Measurements from ENCODE around the gene PDIA5.

The PDIA5 gene

GRCh38 chr3:123054931-123055330, 11.9 kb upstream of the PDIA5 start:
- Histone ChIP-seq H3K4me3 (ENCODE audit: low read length) (no peak overlapping the region), H3K27ac (ENCODE audit: low read depth, low read length) (no peak overlapping the region), H3K4me2 (ENCODE audit: low read length) (no peak overlapping the region), H3K9me2 (replicated peaks; ENCODE audit: control insufficient read depth, low read length) (no peaks in the 10 kb centered on the region), H3F3A (ENCODE audit: control insufficient read depth, insufficient read depth) (no peaks in the 10 kb centered on the region), H3K79me2 (ENCODE audit: control insufficient read depth, low read length) (no peaks in the 10 kb centered on the region), H3K36me3 (ENCODE audit: control insufficient read depth, low read length) (no peaks in the 10 kb centered on the region), H4K20me1 (ENCODE audit: control insufficient read depth, insufficient read depth, low read depth, low read length) (no peaks in the 10 kb centered on the region), H3K27me3 (ENCODE audit: control insufficient read depth, low read length) (peaks cover 19% of the 10 kb centered on the region), H3K9me3 (ENCODE audit: control insufficient read depth, insufficient read depth, low read length) (no peaks in the 10 kb centered on the region), H3K4me1 (ENCODE audit: control insufficient read depth, low read length) (no peaks in the 10 kb centered on the region)
- TF ChIP-seq EZH2phosphoT487 (IDR thresholded peaks at IDR 0.05; ENCODE audit: borderline replicate concordance, low read length) (no peak), CTCF (IDR thresholded peaks at IDR 0.05; ENCODE audit: low read depth, low read length, poor library complexity, severe bottlenecking) (no peak)

- H3K4me3 ChIP-seq (ENCODE audit: low read length): no peak overlapping the region
- H3K4me2 ChIP-seq (ENCODE audit: low read length): no peak overlapping the region
- H3K9me2 ChIP-seq (replicated peaks; ENCODE audit: control insufficient read depth, low read length): no peaks in the 10 kb centered on the region
- TF ChIP-seq EZH2phosphoT487 (IDR thresholded peaks at IDR 0.05; ENCODE audit: borderline replicate concordance, low read length): no peak
- TF ChIP-seq CTCF (IDR thresholded peaks at IDR 0.05; ENCODE audit: low read depth, low read length, poor library complexity, severe bottlenecking): no peak
- H3K4me1 ChIP-seq (ENCODE audit: control insufficient read depth, low read length): no peaks in the 10 kb centered on the region
- H3K36me3 ChIP-seq (ENCODE audit: control insufficient read depth, low read length): no peaks in the 10 kb centered on the region
- no peaks in the 10 kb centered on the region for H4K20me1 ChIP-seq (ENCODE audit: control insufficient read depth, insufficient read depth, low read depth, low read length)
- H3K27me3 ChIP-seq (ENCODE audit: control insufficient read depth, low read length): peaks cover 17% of the 10 kb centered on the region
- H3K9me3 ChIP-seq (ENCODE audit: control insufficient read depth, insufficient read depth, low read length): no peaks in the 10 kb centered on the region
- no peaks in the 10 kb centered on the region for H3F3A ChIP-seq (ENCODE audit: control insufficient read depth, insufficient read depth)
- no peak overlapping the region for H3K27ac ChIP-seq (ENCODE audit: low read depth, low read length)
- no peaks in the 10 kb centered on the region for H3K79me2 ChIP-seq (ENCODE audit: control insufficient read depth, low read length)
These were observed 11.5 kb upstream of the PDIA5 start for GRCh38 chr3:123055352-123055751.

GRCh38 chr3:123058505-123058904, 8.3 kb upstream of the PDIA5 start:
- Histone ChIP-seq H3K4me2 (ENCODE audit: low read length) (no peak overlapping the region), H3K9me3 (ENCODE audit: control insufficient read depth, insufficient read depth, low read length) (no peaks in the 10 kb centered on the region), H3K4me3 (ENCODE audit: low read length) (no peak overlapping the region), H3K36me3 (ENCODE audit: control insufficient read depth, low read length) (no peaks in the 10 kb centered on the region), H4K20me1 (ENCODE audit: control insufficient read depth, insufficient read depth, low read depth, low read length) (0 out of 2 replicates have a peak, but pooled peaks cover 2% of the 10 kb centered on the region), H3K27ac (ENCODE audit: low read depth, low read length) (no peak overlapping the region), H3K27me3 (ENCODE audit: control insufficient read depth, low read length) (peaks cover 18% of the 10 kb centered on the region; the same call in 1 of the 2 replicates), H3K9me2 (replicated peaks; ENCODE audit: control insufficient read depth, low read length) (no peaks in the 10 kb centered on the region), H3K79me2 (ENCODE audit: control insufficient read depth, low read length) (no peaks in the 10 kb centered on the region), H3K4me1 (ENCODE audit: control insufficient read depth, low read length) (no peaks in the 10 kb centered on the region), H3F3A (ENCODE audit: control insufficient read depth, insufficient read depth) (no peaks in the 10 kb centered on the region)
- TF ChIP-seq EZH2phosphoT487 (IDR thresholded peaks at IDR 0.05; ENCODE audit: borderline replicate concordance, low read length) (no peak), CTCF (IDR thresholded peaks at IDR 0.05; ENCODE audit: low read depth, low read length, poor library complexity, severe bottlenecking) (no peak)
